GM18508 (cell line): ENCODE results near the gene TBC1D16.

Source experiments
- ATAC-seq: cut with Tn5 transposase; IDR thresholded peaks from one replicate; pipeline ENCODE4 v1.9.1; 2021; ENCODE audit warnings: moderate number of reproducible peaks; ENCODE audit not compliant: insufficient read depth, unreplicated experiment

TBC1D16 gene

DNA sequence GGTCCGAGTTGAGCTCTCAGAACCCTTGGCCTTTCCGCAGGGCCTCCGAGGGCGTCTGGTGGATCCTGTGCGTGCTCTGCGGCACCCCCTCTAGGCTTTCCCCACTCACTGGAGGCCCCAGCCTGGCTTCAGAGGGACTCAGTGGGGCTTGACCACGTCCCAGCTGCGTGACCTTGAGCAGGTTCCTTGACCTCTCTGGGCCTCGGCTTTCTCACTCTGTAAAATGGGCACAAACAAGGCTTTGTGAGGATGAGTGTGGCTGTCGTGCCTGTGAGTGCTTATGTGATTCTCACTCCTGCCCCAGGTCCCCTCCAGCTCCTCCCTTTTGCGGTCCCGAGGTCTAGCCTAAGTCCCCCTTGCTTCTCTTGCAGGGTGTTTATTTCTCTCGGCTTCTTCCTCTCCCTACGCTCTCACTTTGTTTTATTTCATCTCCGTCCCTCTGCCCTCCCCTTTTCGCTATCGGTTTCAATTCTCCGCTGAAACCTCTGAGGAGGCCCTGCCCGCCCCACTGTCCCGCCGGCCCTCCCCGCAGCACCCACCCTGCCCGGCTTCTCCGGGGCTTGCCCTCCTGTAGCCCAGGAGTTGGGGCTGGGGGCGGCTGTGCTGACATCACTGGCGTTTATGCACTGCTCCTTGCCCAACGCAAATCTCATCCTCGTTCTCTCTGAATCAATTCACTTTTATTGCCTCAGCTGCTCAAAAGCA, 114.1 kb downstream of the TBC1D16 start:
- ATAC-seq: no peak

DNA sequence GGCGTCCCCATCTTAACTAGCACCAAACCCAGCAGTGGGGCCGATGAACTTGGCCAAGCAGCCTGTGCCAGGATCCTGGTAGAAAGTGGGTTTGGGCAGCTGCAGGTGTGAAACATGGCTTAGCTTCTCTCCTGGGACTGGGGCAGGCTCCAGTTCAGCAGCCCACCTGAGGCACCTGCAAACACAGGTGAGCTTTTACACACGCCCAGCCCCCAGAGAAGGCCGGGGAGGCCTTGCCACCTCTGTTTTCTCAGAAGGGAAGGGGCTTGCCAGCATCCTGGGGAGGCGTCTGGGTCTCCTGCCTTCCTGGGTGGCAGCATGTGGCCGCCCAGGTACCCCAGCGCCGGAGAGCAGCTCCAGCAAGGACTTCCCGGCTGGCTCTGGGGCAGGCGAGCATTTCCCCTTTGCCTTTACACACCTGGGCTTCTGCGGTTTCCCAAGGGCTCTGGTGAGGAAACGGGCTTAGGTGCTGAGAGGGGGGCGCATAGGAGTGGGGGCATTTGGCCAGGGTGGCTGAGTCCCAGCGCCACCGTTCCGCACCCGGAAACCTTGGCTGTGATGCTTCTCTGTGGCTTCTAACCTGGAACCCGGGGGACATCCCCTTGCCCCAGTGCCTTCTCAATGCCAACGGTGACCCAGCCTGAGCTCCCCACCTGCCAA, 114.8 kb downstream of the TBC1D16 start:
- ATAC-seq: no peak

DNA sequence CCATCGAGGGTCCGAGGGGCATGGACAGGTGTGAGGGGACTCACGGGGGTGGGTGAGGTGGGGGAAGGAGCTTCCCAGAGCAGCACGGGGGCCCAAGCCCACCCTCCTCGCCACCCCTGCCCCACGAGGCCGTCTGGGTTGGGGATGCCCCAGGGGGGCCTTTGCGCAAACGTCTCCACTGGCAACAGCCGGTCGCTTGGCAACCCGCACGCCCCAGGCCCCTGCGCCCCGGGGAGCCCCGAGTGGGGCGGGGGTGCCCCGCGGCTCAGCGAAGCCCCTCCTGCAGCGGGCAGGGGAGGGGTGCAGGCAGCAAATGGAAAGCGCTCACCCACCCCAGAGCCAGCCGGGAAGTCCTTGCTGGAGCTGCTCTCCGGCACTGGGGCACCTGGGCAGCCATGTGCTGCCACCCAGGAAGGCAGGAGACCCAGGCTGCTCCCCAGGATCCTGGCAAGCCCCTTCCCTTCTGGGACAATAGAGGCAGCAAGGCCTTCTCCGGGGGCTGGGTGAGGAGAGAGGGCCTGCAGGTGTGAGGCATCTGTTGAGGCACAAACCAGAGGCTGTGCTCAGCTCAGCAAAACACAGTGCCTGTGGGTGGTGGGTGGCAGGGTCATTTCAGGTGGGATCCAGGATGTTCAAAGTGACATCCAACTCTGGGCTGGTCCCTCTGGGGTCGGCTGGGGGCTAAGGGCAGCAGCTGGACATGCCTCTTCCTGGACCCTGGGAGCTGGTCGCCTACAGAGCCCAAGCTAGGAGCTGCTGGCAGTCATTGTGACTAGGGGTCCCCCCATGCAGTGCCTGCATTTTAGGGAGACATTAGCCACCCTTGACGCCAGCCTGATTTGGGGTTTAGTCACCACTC, 115.6 kb downstream of the TBC1D16 start:
- no peak for ATAC-seq

DNA sequence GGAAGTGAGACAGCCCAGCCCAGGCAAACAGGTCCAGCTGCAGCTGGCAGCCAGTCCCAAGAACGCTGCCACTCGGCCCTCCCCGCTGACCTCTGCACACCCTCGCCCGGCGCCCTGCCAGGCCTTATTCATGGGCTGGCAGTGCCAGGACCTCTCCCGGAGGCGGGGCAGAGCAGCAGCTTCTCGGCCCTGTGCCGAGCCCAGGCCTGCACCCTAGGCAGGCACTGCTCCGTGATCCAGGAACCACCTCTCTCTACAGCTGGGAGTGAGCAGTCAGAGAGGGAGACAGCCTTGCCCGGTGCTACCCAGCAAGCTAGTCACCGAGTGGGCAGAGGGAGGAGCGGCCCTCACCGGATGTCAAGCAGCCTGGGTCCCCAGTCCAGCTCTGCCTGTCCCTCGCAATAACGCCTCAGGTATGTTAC, 116.5 kb downstream of the TBC1D16 start:
- ATAC-seq: no peak

DNA sequence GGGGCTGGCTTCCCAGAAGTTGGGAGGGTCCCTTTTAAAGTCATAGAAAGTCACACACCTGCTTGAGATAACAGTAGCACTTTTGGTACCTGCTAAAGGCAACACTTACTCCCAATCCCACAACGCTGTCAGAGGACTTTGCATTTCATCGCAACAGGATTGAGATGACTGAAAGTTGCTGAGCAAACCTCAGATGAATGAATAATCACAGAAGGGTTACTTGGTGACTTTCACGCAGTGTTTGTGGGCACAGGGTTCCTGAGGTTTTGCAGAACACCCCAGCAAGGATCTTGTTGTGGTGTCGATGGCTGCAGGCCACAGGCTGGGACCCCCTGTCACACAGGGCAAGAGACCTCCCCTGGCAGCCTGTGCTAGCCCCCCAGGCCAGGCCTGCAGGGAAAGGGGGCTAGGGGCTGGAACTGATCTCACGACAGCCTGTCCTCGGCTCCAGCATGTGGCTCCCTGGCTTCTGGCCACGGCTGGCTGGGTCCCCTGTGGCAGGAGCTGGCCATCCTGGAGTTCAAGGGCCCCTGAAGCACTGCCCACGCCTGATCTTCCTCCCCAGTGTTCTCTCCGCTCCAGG, 117.0 kb downstream of the TBC1D16 start:
- ATAC-seq: no peak

DNA sequence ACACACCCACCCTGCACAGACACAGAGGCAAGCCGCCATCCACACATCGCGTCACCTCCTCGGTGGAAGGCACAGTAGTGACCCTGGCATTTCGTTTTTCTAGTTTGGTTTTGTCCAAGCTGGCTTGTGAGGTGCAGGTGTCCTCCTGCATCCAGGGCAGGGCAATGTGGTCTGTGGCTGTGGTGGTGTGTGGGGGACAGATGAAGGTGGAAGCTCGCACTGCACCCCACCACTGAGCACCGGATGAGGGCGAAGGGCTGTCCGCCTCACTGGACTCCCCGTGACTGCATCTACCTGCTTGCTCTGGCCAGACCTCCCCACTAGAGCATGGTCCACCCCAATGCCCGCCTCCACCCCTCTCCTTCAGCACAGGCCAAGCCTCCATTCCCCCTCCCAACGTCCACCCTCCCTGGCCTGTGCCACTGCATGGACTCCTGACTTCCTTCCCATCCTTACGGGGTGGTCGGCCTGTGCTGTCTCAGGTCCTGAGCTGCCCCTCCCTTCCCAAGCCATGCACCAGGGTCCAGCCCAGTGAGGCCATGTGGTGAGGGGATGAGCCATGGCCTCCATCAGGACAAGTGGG, 117.7 kb downstream of the TBC1D16 start:
- no peak for ATAC-seq

DNA sequence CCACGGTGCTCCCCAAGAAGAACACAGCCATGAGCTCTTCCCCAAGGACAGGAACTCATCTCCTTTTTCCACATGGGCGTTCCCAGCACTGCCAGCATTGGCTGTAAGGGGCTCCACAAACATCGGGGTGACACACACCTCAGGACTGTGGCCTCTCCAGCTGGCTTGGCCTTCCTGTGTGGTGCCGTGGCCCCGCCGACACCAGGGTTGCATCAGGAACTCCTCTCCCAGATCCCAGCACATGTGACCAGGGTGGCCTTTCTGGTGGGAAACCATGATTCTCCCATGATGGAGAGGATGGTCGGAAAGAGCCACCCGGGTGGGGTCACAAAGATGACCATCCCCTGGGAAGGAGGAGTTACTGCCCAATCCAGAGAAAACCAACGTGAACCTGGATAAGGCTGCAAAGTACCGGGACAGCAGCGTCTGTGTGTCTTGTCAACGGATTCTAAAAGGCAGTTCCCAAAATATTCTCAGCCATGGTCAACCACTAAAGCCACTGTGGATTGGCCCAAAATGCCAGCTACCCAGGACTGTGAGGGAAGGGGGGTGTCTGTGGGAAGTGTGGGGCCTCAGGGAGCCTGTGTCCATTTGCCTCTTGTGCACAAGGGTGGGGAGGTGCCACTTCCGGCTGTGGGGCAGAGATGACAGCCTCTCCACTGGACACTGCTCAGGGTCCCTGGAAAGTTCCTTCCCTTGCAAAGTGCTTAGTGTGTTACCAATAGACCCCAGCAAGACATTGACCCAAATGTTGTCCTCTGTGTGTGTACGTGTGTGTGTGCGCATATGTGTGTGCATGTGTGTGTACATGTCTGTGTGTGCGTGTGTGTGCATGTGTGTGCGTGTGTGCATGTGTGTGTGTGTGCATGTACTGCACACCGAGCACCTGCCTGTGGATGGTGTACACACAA, 118.4 kb downstream of the TBC1D16 start:
- no peak for ATAC-seq

DNA sequence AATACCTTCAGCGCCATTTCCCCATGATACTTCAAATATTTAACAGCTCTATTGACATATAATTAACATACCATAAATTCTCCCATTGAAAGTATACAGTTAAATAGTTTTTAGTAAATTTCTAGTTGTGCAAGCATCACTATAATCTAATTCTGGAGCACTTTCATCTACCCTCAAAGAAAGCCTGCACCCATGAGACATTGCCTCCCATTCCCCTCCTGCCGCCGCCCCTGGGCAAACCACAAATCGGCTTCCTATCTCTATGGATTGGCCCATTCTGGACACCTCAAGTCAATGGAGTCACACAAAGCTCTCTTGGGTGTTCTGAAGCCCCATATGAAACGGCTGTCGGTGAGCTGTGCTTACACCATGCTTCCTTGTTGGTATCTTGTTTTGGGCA, 119.2 kb downstream of the TBC1D16 start:
- ATAC-seq: no peak

DNA sequence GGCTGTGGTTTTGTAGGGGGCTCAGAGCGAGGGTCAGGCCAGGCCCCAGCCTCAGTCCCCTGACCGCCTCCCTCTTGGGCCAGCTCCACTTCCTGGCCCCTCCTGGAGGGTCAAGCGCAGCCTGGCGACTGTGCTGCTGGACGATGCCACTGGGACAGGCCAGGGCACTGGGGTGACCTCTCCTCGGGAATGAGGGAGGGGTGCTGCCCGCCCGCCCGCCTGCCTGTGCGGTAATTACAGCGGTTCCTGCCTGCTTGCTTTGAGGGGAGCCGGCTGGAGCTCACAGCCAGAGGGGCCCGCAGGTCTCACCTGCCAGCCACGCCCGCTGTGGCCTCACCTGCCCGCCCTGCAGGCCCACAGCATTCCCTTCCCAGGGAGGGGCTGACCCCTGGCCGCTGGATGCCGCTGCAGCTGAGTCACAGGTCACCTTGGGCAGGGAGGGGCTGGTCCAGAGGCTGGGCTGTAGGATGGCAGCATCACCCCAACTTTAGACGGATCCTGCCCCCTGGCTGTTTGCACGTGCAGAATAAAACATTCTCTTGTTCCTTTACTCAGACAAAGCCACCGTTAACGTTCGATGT, 119.7 kb downstream of the TBC1D16 start:
- ATAC-seq: no peak

DNA sequence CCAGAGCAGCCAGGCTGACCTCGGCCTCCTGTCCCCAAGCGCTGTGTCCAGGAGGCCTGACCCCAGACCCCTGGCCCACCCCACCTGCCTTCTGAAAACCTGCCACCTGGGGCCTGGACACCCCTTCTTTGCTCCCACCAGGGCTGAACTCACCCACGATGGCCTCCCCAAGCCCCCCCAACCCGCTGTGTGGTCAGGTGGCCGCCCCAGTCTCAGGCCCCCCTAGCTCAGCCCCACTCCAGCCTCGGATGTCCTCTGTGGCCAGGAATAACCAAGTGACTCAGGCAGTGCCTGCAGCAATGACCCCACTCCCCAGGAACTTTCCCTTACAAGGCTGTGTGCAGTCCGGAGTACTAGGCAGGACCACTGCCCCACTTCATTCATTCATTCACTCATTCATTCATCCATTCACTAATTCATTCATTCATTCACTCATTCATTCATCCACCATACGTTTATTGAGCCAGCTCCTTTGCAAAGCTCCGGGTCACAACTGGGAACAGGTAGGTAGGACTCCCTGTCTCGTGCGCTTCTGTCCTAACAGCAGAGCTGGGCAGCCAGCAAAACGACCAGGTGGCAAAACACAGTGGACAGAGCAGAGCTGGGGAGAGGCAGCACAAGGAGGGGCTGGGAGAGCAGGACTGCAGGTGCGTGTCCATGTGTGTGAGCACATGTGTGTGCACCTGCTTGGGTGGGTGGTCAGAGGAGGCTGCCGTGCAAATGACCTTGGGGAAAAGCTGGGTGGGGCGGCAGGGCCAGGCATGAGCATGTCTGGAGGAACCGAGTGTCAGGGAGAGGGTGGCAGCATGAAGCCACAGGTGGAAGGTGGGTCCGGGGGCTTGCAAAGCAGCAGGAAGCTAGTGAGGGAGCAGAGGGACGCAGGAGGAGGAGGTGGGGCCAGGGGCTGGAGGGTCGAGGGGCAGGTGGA, 120.6 kb downstream of the TBC1D16 start:
- no peak for ATAC-seq

DNA sequence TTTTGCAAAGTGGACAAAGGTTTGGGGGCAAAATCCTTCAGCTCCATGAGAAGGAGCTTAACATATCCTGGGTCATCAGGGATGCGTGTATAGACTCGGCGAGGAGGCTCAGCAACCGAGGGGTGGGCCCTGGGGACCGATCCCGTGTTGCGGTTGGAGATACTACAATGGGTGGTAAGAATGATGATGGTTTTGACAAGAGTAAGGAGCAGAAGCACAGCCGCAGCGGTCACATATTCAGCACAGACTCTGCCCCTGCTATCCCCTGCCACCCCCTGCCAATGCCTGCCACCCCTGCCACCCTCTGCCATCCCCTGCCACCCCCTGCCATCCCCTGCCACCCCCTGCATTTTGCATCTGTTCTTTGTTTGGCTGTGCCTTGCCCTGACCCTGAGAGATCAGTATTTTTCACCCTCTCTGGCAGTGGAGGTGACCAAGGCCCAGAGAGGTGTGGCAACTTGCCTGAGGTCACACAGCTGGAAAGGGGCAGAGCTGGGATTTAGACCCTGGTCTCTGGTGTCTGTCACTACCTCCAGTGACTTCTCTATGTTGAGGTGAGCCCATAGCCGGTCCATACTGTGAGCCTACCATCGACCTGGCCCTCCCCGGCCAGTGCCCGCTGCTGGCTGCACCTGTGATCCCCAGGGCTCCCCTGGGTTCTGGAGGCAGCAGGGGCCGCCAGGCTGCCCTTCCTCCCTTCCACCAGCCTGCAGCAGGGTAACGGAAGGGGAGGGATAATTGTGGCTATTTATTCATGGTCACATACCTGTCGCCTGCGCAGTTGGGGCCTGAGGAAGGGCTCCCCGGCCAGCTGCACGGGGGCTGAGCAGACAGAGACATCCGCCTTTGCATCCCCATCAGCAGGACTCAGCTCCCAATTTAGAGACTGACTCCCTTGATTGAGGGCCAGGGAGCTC, 121.5 kb downstream of the TBC1D16 start:
- no peak for ATAC-seq

DNA sequence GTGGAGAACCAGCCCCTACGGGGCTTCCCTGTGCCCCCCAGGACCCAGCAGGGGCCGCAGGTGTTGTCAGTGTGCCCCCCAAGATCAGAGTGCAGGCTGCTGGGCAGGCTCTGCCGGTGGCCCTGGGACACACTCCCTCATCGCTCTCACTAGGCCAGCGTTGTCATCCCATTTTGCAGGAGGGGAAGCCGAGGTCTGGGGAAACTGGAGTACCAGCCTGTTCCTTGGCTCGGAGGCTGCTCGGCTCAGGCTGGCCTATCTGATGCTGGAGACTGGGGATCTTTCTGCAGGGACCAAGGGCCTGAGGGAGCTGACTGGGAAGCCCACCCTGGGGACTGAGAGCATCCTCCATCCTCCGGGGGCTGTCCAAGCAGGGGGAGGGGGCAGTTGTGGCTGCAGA, 122.2 kb downstream of the TBC1D16 start:
- no peak for ATAC-seq

DNA sequence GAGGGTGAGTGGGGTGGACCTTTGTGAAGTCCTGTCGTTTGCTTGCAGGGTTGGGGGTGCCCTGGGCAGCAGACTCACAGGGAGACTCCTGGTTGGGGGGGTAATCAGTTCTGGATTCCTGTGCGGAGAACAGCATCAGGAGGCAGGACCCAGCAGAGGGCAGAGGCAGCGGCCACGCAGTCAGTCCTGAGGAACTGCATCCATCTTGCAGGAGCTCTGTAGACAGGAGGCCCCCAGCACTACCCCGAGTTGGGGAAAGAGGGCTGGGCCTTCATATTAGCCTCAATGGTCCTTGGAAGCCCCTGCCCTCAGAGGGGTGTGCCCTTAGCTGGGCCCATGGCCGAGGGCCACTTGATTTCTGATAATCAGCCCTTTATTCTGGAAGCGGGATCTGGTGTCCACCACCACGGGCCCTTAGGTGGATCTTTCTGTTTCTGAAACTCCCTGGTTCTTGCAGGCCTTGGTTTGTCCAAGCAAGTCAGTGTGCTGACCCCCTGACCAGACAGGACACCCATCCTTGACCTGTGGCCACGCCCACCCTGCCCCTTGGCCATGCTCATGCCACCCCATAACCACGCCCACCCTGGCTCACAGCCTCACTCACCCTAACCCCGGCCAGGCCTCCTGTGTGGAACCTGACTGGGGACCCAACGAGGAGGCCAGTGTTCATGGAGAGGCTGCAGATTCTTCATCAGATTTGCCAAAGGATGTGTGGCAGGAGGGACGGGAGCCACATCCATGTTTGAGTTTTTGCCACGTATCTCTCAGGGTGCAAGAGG, 122.9 kb downstream of the TBC1D16 start:
- ATAC-seq: no peak

DNA sequence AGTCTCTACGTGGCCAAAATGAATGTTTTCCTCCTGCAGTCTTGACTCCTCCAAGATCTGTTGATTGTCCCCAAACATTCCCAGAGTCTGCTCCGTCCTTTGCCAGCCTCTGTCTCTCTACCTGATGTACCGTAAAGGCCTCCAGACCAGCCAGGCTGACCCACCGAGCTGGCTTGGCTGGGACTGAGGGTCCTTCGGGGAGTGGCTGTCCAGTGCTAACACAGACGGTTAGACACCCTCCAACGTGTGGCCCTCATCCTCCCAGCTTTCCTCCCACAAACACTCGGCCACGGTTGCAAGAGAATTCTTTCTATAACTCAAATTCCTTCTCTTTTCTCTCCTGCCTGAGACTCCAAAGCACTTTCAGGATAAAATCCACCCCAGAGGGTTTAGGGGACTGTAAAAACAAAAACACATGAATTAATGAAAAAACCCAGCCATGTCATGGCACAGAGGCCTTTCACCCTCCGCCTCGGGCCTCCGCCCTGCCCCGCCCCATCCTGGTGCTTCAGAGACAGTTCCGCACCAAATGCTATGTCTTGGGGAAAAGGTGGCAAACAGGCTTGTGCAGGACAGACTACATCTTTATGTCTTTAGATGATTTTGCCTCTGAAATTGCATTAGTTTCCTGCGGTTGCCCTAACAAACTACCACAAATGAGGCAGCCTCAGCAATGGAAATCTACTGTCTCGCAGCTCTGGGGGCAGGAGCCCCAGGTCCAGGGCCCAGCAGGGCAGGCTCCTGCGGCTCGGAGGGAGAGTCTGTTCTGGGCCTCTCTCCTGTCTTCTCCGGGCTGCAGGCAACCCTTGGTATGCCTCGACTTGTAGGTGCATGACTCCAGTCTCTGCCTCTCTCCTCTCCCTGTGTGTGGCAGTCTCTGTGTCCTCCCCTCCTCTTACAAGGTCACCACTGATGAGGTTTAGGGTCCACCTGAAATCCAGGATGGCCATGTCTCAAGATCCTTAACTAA, 124.0 kb downstream of the TBC1D16 start:
- no peak for ATAC-seq

DNA sequence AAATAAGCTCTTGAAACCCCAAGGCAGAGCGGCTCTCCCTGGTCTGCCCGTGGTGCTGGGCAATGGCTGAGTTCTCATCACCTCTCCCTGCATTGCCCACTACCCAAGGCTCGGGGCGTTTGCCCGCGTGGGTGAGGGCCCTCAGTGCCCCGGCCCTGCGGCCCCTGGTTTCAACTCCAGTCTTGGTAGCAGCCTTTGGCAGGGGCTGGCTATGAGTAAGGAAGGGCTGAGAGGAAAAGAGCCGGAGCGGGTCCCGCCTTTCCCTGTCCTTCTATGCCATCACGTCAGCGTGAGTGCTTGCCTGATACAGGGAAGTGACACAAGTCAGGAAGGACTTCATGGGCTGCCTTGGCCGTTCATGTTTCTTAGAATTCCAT, 124.7 kb downstream of the TBC1D16 start:
- no peak for ATAC-seq
